ENCODE data around the gene GAP43.

Gene GAP43

GRCh38 chr3:115758076-115758763 is 134.9 kb downstream of the GAP43 start:
- DNase-seq (ENCODE audit: low read depth in 1 of 2, low spot score in 1 of 2) = no peak

DNA sequence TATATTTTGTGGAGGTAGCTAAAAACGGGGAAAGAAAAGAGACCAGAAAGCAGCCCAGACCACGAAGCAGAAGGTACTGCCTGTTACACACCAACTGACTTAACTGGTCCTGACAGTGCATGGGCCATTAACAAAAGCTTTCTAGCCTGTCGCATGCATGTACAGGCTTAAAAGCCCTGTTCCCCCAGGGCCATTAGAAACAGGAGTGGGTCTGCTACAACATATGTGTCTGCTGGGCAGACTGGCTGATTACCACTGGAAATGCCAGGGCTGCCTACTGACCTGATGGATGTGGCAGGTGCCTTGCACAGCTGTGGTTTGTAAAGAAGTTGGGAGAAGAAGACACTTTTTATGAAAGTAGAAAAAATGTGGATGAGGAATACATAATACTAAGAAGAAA is 137.4 kb downstream of the GAP43 start:
- DNase-seq (ENCODE audit: low read depth in 1 of 2, low spot score in 1 of 2) = no peak

DNA sequence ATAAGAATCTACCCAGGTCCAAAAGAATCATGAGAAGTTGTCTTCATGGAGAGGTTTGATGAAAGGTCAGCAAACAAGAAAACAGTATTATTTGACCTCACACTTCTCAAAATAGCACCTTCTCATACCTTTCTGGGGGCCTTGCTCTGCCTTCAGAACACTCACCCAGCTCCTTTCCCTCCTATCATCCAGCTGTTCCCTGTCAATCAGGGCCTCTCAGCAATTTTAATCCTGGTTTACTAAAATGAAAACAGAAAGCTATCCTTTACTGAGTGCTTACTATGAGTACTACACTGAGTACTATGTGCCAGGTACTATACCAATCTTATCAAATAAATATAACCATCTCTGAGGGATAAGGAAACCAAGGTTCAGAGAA is 138.6 kb downstream of the GAP43 start:
- no peak for DNase-seq (ENCODE audit: low read depth in 1 of 2, low spot score in 1 of 2)

DNA sequence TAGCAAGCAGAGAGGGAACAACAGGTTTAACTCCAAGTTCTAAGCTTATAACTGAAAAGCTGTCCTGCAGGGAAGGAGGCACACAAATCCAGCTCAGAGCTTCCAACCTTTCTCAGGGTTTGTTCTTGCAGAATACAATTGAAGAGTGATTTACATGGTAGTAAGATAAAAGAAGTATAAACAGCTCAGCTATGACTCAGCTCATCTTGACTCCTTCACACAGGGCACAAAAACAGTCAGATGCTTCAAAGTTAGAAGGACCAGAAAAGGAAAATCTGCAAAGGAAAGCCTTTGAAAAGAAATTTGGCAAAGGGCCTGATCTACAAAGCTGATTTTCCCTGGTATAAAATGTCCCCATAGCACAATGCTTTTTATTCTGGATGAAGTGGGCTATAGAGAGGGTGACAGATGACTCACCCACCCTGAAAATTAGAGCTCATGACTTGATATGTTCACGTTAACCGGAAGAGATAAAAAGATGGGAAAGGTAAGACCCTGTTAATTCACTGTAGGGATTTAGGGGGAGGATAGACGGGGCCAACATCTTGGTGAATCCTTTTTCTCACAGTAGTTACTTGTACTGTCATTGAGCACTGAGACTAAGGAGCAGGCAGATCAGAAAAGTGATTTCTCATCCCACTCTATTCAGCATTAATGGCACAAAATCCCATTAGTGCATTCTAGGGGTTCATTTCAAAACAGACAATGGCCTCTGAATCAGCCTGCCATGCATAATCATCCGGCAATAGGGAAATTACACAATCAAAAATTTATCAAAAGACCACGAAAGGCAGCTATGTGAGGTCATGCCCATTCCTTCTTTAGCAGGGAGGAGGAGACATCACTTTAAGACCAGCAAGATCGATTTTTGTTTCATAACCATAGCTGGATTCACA is 143.5 kb downstream of the GAP43 start:
- no peak for DNase-seq (ENCODE audit: low read depth in 1 of 2, low spot score in 1 of 2)

DNA sequence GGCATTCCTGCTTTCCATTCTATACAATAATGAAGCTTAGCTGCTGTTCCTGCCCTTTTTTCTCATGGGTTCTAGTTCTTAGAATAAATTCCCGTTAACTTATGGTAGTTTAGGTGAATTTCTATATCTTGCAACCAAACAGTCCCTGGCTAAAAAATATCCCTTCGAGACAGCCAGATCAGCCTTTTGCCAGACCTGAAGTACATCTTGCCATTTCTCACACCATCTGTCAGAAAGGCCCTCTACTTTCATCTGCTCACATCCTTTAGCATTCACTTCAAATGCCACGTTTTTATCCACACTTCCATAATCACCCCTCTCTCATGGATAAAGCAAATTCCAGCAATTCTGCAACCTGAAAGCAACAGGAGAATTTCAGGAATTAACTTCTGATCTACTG is 145.4 kb downstream of the GAP43 start:
- no peak for DNase-seq (ENCODE audit: low read depth in 1 of 2, low spot score in 1 of 2)

Measured in activated T-helper 1 cell treated with anti-CD3 and anti-CD28 coated beads, Interleukin-2, amount 50 U/mL, for 16 hours (primary cell).